ENCODE measurements around the gene STX18. TPM values are rescaled to one million over a fixed set of nuclear protein-coding genes. Genes with fewer than 3 reads are reported as not detected.

STX18 gene
- total RNA-seq, 1 donor from 2014 or later: 33.9 TPM

DNA sequence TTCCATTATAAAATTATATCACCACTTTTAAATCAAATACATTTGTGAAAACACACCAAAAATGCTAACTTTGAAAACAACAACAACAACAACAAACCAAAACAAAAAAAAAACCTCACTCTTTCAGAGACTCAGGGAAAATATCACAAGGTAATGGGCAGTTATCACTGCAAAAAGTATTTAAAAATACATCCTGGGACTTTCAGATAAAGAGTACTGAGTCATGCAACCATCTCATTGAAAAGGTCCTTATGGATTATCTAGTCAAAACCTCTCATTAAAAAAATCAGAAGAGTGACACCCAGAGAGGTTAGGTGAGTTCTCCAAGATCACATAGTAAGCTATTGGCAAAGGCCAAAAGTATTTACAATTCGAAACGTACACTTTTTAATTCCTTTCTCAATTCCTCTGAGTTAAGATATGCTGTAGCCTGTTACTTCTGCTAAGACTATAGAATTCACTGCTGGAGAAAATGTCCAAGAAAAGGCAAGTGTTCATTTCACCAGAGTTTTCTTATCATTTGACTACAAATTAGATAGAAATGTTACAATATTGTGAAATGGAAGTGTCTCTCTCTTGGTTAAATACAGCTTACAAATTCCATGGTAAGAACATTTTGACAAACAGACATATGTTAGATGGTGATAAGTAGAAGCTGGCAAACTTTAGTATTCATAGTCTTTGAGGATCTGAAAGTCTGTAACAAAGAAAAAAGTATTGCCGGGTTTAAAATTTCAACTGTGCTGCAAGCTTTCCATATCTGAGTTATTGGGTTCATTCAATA, 9.3 kb downstream of the STX18 start:
- peaks cover 10% of the 10 kb centered on the region for H3K4me1 Mint-ChIP-seq
- peaks cover 22% of the 10 kb centered on the region for H3K79me2 ChIP-seq (ENCODE audit: low read depth)

GRCh38 chr4:4529392-4529791, 12.5 kb downstream of the STX18 start:
- no peak for DNase-seq (ENCODE audit: low spot score)
- Histone ChIP-seq H3K4me1 (peaks cover 6% of the 10 kb centered on the region), H3K9me3 (ENCODE audit: low read depth) (no peaks in the 10 kb centered on the region), H3K4me2 (no peak overlapping the region), H2AFZ (replicated peaks) (no peak overlapping the region), H3K27me3 (no peaks in the 10 kb centered on the region), H3K4me3 (no peak overlapping the region), H4K20me1 (ENCODE audit: low read depth) (peaks cover 13% of the 10 kb centered on the region), H3K79me2 (ENCODE audit: low read depth) (peaks cover 11% of the 10 kb centered on the region), H3K36me3 (no peaks in the 10 kb centered on the region), H3K27ac (no peak overlapping the region), H3F3A (ENCODE audit: low read depth) (peaks cover 7% of the 10 kb centered on the region), H3K9ac (no peak overlapping the region)
- Mint-ChIP-seq H3K27ac (peak overlapping the region; percentile 35), H3K9me3 (no peaks in the 10 kb centered on the region), H3K36me3 (peaks cover 12% of the 10 kb centered on the region), H3K4me3 (no peak overlapping the region), H3K27me3 (ENCODE audit: insufficient read depth, low read depth) (peaks cover 3% of the 10 kb centered on the region), H3K4me1 (peaks cover 27% of the 10 kb centered on the region)
- no peak for TF ChIP-seq EZH2phosphoT487 (IDR thresholded peaks at IDR 0.05)
- no peak for TF ChIP-seq EZH2 (IDR thresholded peaks at IDR 0.05)
- TF ChIP-seq CTCF (IDR thresholded peaks at IDR 0.05): no peak

More for the DNA sequence above, 9.3 kb downstream of the STX18 start:
- Histone ChIP-seq H3K27ac (no peak overlapping the region), H3K4me3 (no peak overlapping the region), H3F3A (ENCODE audit: low read depth) (no peaks in the 10 kb centered on the region), H3K4me1 (no peaks in the 10 kb centered on the region), H3K27me3 (no peaks in the 10 kb centered on the region), H3K4me2 (no peak overlapping the region), H3K9me3 (ENCODE audit: low read depth) (no peaks in the 10 kb centered on the region), H2AFZ (replicated peaks) (no peak overlapping the region), H3K9ac (no peak overlapping the region), H3K36me3 (no peaks in the 10 kb centered on the region), H4K20me1 (ENCODE audit: low read depth) (peaks cover 34% of the 10 kb centered on the region)
- peaks cover 3% of the 10 kb centered on the region for H3K27me3 Mint-ChIP-seq (ENCODE audit: insufficient read depth, low read depth)
- H3K9me3 Mint-ChIP-seq: no peaks in the 10 kb centered on the region
- no peak for DNase-seq (ENCODE audit: low spot score)
- H3K36me3 Mint-ChIP-seq: peaks cover 2% of the 10 kb centered on the region
- no peak overlapping the region for H3K27ac Mint-ChIP-seq
- no peak overlapping the region for H3K4me3 Mint-ChIP-seq
- no peak for TF ChIP-seq EZH2phosphoT487 (IDR thresholded peaks at IDR 0.05)
- TF ChIP-seq CTCF (IDR thresholded peaks at IDR 0.05): no peak
- no peak for TF ChIP-seq EZH2 (IDR thresholded peaks at IDR 0.05)

DNA sequence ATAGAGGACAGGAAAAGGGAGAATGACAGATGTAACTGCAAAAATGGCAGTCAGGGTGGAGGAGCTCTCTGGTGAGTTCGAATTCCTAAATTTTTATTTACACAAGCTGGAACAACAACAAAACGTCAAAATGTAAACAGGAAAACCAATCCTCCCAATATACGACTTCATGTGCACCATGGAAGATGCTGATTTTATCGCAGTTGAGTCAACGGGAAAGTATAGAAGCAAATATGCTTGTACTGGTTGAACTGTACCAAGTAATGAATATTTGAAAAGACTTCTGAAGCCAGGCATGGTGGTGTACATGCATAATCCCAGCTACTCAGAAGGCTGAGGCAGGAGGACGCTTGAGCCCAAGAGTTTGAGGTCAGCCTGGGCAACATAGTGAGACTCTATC, 15.4 kb downstream of the STX18 start:
- peaks cover 53% of the 10 kb centered on the region for H3K4me1 Mint-ChIP-seq
- H3F3A ChIP-seq (ENCODE audit: low read depth): peaks cover 13% of the 10 kb centered on the region
- TF ChIP-seq CTCF (IDR thresholded peaks at IDR 0.05) (no peak), EZH2 (IDR thresholded peaks at IDR 0.05) (no peak), EZH2phosphoT487 (IDR thresholded peaks at IDR 0.05) (no peak)
- H2AFZ ChIP-seq (replicated peaks): no peak overlapping the region
- H3K4me3 Mint-ChIP-seq: no peak overlapping the region
- H3K9ac ChIP-seq: no peak overlapping the region
- H3K9me3 ChIP-seq (ENCODE audit: low read depth): no peaks in the 10 kb centered on the region
- peaks cover 6% of the 10 kb centered on the region for H3K27me3 Mint-ChIP-seq (ENCODE audit: insufficient read depth, low read depth)
- no peaks in the 10 kb centered on the region for H3K9me3 Mint-ChIP-seq
- no peaks in the 10 kb centered on the region for H3K36me3 ChIP-seq
- H3K27ac ChIP-seq: no peak overlapping the region
- H4K20me1 ChIP-seq (ENCODE audit: low read depth): peaks cover 19% of the 10 kb centered on the region
- H3K27ac Mint-ChIP-seq: peak overlapping the region; percentile 1
- no peak overlapping the region for H3K4me2 ChIP-seq
- no peak for DNase-seq (ENCODE audit: low spot score)
- no peak overlapping the region for H3K4me3 ChIP-seq
- H3K36me3 Mint-ChIP-seq: peaks cover 12% of the 10 kb centered on the region
- peaks cover 21% of the 10 kb centered on the region for H3K79me2 ChIP-seq (ENCODE audit: low read depth)
- no peaks in the 10 kb centered on the region for H3K27me3 ChIP-seq
- peaks cover 18% of the 10 kb centered on the region for H3K4me1 ChIP-seq

Data from neural progenitor cell (in vitro differentiated cells).